Measurements from ENCODE around the gene ASTN2. TPM values are rescaled to one million over a fixed set of nuclear protein-coding genes. Genes with fewer than 3 reads are reported as not detected.
A peak's percentile ranks its signal among the peaks of the same experiment; 100 is the strongest.

The ASTN2 gene
- total and polyA plus RNA-seq, 2 experiments from 2014 or later, result 7.0 to 24.6 TPM

DNA sequence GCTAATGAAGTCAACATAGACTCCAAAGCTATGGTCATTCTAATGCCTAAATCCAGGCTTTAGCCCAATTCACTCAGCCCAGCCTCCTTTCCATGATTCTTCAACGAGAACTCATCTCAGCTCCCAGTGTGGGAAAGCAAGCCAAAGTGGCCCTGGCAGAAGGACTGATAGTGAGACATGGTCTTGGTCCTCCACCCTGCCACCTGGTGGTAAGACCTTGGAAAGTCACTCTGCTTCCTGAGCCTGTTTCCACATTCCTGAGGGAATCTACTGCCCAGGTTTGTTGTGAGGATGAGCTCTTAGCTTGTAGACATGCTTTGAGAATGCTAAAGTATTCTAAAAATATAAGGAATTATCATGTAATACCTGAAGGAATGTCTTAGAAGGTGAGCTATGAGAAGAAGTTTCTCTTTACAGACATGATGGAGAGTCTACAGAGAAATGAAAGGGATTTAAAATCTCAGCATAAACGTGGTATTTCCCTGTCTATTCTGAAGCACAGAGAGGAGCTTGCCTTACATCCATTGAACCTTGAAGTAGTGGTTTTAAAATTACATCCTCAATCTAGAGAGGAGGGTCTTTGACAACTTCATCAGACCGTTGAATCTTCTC, 554.2 kb downstream of the ASTN2 start:
- no peak overlapping the region for H3K4me3 ChIP-seq
- H3K4me1 ChIP-seq (ENCODE audit: insufficient read depth), result no peaks in the 10 kb centered on the region
- H3K27me3 Mint-ChIP-seq (ENCODE audit: insufficient read depth, low read depth, poor library complexity), result peaks cover 2% of the 10 kb centered on the region
- no peaks in the 10 kb centered on the region for H3K27me3 ChIP-seq (ENCODE audit: insufficient read depth)
- no peaks in the 10 kb centered on the region for H3K9me3 Mint-ChIP-seq
- no peaks in the 10 kb centered on the region for H4K20me1 ChIP-seq (replicated peaks; ENCODE audit: insufficient read depth)
- H3K27ac ChIP-seq (ENCODE audit: low read depth), result no peak overlapping the region
- TF ChIP-seq, protein P1, sequence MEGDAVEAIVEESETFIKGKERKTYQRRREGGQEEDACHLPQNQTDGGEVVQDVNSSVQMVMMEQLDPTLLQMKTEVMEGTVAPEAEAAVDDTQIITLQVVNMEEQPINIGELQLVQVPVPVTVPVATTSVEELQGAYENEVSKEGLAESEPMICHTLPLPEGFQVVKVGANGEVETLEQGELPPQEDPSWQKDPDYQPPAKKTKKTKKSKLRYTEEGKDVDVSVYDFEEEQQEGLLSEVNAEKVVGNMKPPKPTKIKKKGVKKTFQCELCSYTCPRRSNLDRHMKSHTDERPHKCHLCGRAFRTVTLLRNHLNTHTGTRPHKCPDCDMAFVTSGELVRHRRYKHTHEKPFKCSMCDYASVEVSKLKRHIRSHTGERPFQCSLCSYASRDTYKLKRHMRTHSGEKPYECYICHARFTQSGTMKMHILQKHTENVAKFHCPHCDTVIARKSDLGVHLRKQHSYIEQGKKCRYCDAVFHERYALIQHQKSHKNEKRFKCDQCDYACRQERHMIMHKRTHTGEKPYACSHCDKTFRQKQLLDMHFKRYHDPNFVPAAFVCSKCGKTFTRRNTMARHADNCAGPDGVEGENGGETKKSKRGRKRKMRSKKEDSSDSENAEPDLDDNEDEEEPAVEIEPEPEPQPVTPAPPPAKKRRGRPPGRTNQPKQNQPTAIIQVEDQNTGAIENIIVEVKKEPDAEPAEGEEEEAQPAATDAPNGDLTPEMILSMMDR (conservative IDR thresholded peaks at IDR 0.05; ENCODE audit: low read depth in 2 of 2), result peak; percentile 88 to 97
- TF ChIP-seq, protein P2, sequence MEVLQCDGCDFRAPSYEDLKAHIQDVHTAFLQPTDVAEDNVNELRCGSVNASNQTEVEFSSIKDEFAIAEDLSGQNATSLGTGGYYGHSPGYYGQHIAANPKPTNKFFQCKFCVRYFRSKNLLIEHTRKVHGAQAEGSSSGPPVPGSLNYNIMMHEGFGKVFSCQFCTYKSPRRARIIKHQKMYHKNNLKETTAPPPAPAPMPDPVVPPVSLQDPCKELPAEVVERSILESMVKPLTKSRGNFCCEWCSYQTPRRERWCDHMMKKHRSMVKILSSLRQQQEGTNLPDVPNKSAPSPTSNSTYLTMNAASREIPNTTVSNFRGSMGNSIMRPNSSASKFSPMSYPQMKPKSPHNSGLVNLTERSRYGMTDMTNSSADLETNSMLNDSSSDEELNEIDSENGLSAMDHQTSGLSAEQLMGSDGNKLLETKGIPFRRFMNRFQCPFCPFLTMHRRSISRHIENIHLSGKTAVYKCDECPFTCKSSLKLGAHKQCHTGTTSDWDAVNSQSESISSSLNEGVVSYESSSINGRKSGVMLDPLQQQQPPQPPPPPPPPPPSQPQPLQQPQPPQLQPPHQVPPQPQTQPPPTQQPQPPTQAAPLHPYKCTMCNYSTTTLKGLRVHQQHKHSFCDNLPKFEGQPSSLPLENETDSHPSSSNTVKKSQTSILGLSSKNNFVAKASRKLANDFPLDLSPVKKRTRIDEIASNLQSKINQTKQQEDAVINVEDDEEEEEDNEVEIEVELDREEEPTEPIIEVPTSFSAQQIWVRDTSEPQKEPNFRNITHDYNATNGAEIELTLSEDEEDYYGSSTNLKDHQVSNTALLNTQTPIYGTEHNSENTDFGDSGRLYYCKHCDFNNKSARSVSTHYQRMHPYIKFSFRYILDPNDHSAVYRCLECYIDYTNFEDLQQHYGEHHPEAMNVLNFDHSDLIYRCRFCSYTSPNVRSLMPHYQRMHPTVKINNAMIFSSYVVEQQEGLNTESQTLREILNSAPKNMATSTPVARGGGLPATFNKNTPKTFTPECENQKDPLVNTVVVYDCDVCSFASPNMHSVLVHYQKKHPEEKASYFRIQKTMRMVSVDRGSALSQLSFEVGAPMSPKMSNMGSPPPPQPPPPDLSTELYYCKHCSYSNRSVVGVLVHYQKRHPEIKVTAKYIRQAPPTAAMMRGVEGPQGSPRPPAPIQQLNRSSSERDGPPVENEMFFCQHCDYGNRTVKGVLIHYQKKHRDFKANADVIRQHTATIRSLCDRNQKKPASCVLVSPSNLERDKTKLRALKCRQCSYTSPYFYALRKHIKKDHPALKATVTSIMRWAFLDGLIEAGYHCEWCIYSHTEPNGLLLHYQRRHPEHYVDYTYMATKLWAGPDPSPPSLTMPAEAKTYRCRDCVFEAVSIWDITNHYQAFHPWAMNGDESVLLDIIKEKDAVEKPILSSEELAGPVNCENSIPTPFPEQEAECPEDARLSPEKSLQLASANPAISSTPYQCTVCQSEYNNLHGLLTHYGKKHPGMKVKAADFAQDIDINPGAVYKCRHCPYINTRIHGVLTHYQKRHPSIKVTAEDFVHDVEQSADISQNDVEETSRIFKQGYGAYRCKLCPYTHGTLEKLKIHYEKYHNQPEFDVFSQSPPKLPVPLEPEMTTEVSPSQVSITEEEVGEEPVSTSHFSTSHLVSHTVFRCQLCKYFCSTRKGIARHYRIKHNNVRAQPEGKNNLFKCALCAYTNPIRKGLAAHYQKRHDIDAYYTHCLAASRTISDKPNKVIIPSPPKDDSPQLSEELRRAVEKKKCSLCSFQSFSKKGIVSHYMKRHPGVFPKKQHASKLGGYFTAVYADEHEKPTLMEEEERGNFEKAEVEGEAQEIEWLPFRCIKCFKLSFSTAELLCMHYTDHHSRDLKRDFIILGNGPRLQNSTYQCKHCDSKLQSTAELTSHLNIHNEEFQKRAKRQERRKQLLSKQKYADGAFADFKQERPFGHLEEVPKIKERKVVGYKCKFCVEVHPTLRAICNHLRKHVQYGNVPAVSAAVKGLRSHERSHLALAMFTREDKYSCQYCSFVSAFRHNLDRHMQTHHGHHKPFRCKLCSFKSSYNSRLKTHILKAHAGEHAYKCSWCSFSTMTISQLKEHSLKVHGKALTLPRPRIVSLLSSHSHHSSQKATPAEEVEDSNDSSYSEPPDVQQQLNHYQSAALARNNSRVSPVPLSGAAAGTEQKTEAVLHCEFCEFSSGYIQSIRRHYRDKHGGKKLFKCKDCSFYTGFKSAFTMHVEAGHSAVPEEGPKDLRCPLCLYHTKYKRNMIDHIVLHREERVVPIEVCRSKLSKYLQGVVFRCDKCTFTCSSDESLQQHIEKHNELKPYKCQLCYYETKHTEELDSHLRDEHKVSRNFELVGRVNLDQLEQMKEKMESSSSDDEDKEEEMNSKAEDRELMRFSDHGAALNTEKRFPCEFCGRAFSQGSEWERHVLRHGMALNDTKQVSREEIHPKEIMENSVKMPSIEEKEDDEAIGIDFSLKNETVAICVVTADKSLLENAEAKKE (CRISPR knock-in tag; IDR thresholded peaks at IDR 0.05), result peak; percentile 77; the same call in 1 of the 2 replicates
- TF ChIP-seq POLR2AphosphoS5 (IDR thresholded peaks at IDR 0.05; ENCODE audit: low read depth), result no peak
- no peaks in the 10 kb centered on the region; the same call in 1 of the 2 replicates for H3K36me3 ChIP-seq (ENCODE audit: insufficient read depth)
- ATAC-seq, result peak; percentile 98
- no peaks in the 10 kb centered on the region for H3F3A ChIP-seq (replicated peaks; ENCODE audit: low read depth)
- H3K4me3 Mint-ChIP-seq, result no peak overlapping the region
- no peak overlapping the region for H3K27ac Mint-ChIP-seq
- H3K79me2 ChIP-seq (replicated peaks; ENCODE audit: insufficient read depth), result no peaks in the 10 kb centered on the region
- no peak overlapping the region for H2AFZ ChIP-seq
- no peak overlapping the region for H3K4me2 ChIP-seq
- H3K4me1 Mint-ChIP-seq, result peaks cover 13% of the 10 kb centered on the region
- peaks cover 5% of the 10 kb centered on the region; the same call in 1 of the 2 replicates for H3K9me2 ChIP-seq (ENCODE audit: insufficient read depth)
- DNase-seq (ENCODE audit: low spot score), result peak; percentile 88
- H3K36me3 Mint-ChIP-seq (ENCODE audit: low read depth), result no peaks in the 10 kb centered on the region; the same call in 2 of the 3 replicates

Data from GM23338 (cell line).